ENCODE measurements around the gene PEDS1. TPM values are rescaled to one million over a fixed set of nuclear protein-coding genes. Genes with fewer than 3 reads are reported as not detected.
A peak's percentile ranks its signal among the peaks of the same experiment; 100 is the strongest.

PEDS1 gene
- total and polyA plus RNA-seq, 4 donors: 21.9 to 43.4 (median 34.4) TPM

- ATAC-seq (ENCODE audit: insufficient read depth, low FRiP score): peak; percentile 65
- peak; percentile 75 for TF ChIP-seq CTCF (IDR thresholded peaks at IDR 0.05; ENCODE audit: control extremely low read depth, extremely low read depth)
- peaks cover 4 to 19% (median 9%) of the 10 kb centered on the region in 4 donors for H3K36me3 ChIP-seq (ENCODE audit: control insufficient read depth in 4 of 4, insufficient read depth in 4 of 4, low read length in 4 of 4)
- H3K9me3 ChIP-seq (ENCODE audit: control insufficient read depth in 4 of 4, insufficient read depth in 3 of 4, low read length in 3 of 4): no peaks in the 10 kb centered on the region
- H3K27ac ChIP-seq (ENCODE audit: low read depth in 1 of 2, low read length in 1 of 2): peak overlapping the region in 1 of 2 donors; percentile 54
- no peaks in the 10 kb centered on the region for H3K27me3 ChIP-seq (ENCODE audit: control insufficient read depth in 3 of 3, insufficient read depth in 3 of 3, low read length in 2 of 3)
- no peak overlapping the region for H3K4me3 ChIP-seq
- WGBS, 2 donors: 40 to 56% methylated on average over 9 of the region's 9 CpGs
- DNase-seq: peak; percentile 61 to 71 (median 65)
- no peak overlapping the region for H3K9ac ChIP-seq (ENCODE audit: insufficient read depth in 1 of 2, low read length in 2 of 2)
- peaks cover 0 to 7% (median 3%) of the 10 kb centered on the region in 5 donors for H3K4me1 ChIP-seq (ENCODE audit: control insufficient read depth in 5 of 5, insufficient read depth in 5 of 5, low read length in 5 of 5)
These were observed 32.4 kb downstream of the PEDS1 start for GRCh38 chr20:50120935-50121693.

GRCh38 chr20:50118203-50118602, 35.3 kb downstream of the PEDS1 start:
- WGBS, 2 donors: 66 to 84% methylated on average over 2 of the region's 2 CpGs
- ATAC-seq (ENCODE audit: insufficient read depth, low FRiP score): no peak
- Histone ChIP-seq H3K9ac (ENCODE audit: insufficient read depth in 1 of 2, low read length in 2 of 2) (no peak overlapping the region), H3K27ac (ENCODE audit: low read depth in 1 of 2, low read length in 1 of 2) (no peak overlapping the region), H3K4me1 (ENCODE audit: control insufficient read depth in 5 of 5, insufficient read depth in 5 of 5, low read length in 5 of 5) (peaks cover 0 to 21% (median 10%) of the 10 kb centered on the region in 5 donors), H3K9me3 (ENCODE audit: control insufficient read depth in 4 of 4, insufficient read depth in 3 of 4, low read length in 3 of 4) (no peaks in the 10 kb centered on the region), H3K27me3 (ENCODE audit: control insufficient read depth in 3 of 3, insufficient read depth in 3 of 3, low read length in 2 of 3) (no peaks in the 10 kb centered on the region), H3K36me3 (ENCODE audit: control insufficient read depth in 4 of 4, insufficient read depth in 4 of 4, low read length in 4 of 4) (no peaks in the 10 kb centered on the region), H3K4me3 (no peak overlapping the region)
- no peak for TF ChIP-seq CTCF (IDR thresholded peaks at IDR 0.05; ENCODE audit: control extremely low read depth, extremely low read depth)
- DNase-seq: no peak

GRCh38 chr20:50116368-50116999, 37.0 kb downstream of the PEDS1 start:
- H3K9ac ChIP-seq (ENCODE audit: insufficient read depth in 1 of 2, low read length in 2 of 2): peak overlapping the region in 1 of 2 donors; percentile 88
- ATAC-seq (ENCODE audit: insufficient read depth, low FRiP score) (no peak), DNase-seq (no peak)
- H3K9me3 ChIP-seq (ENCODE audit: control insufficient read depth in 4 of 4, insufficient read depth in 3 of 4, low read length in 3 of 4): no peaks in the 10 kb centered on the region
- WGBS, 2 donors: 89 to 93% methylated on average over 19 of the region's 19 CpGs
- H3K4me1 ChIP-seq (ENCODE audit: control insufficient read depth in 5 of 5, insufficient read depth in 5 of 5, low read length in 5 of 5): peaks cover 0 to 30% (median 14%) of the 10 kb centered on the region in 5 donors
- no peak overlapping the region for H3K4me3 ChIP-seq
- no peak for TF ChIP-seq CTCF (IDR thresholded peaks at IDR 0.05; ENCODE audit: control extremely low read depth, extremely low read depth)
- peak overlapping the region in 1 of 2 donors; percentile 41 for H3K27ac ChIP-seq (ENCODE audit: low read depth in 1 of 2, low read length in 1 of 2)
- H3K36me3 ChIP-seq (ENCODE audit: control insufficient read depth in 4 of 4, insufficient read depth in 4 of 4, low read length in 4 of 4): no peaks in the 10 kb centered on the region
- no peaks in the 10 kb centered on the region for H3K27me3 ChIP-seq (ENCODE audit: control insufficient read depth in 3 of 3, insufficient read depth in 3 of 3, low read length in 2 of 3)

All from lung (tissue), 12 donors.